Left ventricle myocardium superior (tissue), 1 donor: Measurements from ENCODE around the gene MNX1. TPM values are rescaled to one million over a fixed set of nuclear protein-coding genes. Genes with fewer than 3 reads are reported as not detected.

Experiments used
- ATAC-seq: fragments of 200-7000 bp; cut with Tn5 transposase; one replicate; pipeline ENCODE4 v1.9.1; 2020; ENCODE audit warnings: mild to moderate bottlenecking, moderate library complexity
- DNase-seq: peaks from one replicate; pipeline ENCODE4 v3.0.0-alpha.2; 2020
- intact Hi-C: fragments of 100-400 bp; cut with micrococcal nuclease; formaldehyde crosslinking; loops from one replicate; pipeline ENCODE4 v1.11.0; 2022
- total RNA-seq: library from RNA; stranded (reverse); fragmentation: NEBNext Ultra II Directional; extraction: Animal tissue kit (Norgen Biotek cat#: 25700); gene quantifications from one replicate; pipeline ENCODE4 v1.2.1, GENCODE V29; 2021
- donor health status: DM: no; HTN: yes; CAD: no; lungs with severe emphysema.

MNX1 gene
- total RNA-seq, 1 donor from 2014 or later, result not detected

DNA sequence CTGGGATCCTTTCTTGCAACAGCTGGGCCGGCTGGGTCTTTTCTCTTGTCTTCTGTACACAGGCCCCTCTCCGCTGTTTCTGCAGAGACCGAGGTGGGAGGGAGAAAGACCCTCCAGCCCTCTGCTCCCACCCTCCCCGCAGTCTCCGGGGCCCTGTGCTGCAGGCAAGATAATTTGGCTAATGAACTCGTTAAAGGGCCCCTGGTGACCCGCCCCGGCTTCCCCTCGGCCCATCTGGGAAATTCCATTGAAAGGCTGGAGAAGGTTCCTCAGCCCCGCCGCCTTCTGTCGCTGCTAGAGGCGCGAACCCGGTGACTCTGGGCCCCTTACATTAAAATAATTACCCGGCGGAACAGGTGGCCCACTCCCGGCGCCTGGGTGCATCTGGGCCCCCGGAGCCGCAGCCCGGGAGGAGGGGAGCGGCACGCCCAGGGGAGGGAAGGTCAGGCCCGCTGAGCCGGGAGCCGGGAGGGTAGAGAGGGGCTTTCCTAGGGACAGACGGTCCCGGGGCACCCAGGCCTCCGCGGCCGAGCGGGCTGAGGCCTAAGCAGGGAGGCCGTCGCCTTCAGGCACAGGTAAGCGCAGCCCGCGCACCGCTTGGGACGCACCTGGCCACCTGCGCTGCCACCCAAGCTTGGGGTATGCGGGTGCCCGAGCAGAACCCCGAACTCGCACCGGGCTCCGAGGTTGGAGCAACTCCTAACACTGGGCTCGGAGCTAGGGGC is 7.3 kb upstream of the MNX1 start:
- no peak for DNase-seq
- intact Hi-C loops, result no loop called here
- no peak for ATAC-seq

DNA sequence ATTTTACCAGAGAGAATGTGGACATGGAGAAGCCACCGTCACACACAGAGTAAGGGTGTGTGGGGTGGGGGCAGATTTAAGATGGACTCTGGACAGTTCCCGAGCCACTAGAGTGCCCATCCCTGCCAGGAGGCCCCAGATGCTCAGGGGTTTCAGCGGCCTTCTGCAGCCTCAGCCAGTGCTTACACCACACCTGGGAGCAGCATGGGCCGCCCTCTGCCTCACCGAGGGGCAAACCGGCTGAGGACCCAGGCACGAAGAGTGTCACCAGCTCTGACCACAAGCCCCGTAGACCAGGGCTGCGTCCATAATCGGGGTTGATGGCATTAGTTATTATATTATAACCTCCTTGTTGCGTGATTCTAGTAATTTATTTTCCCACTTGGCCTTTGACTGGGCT is 6.7 kb upstream of the MNX1 start:
- ATAC-seq, result no peak
- intact Hi-C loops, result no loop called here
- DNase-seq, result no peak

DNA sequence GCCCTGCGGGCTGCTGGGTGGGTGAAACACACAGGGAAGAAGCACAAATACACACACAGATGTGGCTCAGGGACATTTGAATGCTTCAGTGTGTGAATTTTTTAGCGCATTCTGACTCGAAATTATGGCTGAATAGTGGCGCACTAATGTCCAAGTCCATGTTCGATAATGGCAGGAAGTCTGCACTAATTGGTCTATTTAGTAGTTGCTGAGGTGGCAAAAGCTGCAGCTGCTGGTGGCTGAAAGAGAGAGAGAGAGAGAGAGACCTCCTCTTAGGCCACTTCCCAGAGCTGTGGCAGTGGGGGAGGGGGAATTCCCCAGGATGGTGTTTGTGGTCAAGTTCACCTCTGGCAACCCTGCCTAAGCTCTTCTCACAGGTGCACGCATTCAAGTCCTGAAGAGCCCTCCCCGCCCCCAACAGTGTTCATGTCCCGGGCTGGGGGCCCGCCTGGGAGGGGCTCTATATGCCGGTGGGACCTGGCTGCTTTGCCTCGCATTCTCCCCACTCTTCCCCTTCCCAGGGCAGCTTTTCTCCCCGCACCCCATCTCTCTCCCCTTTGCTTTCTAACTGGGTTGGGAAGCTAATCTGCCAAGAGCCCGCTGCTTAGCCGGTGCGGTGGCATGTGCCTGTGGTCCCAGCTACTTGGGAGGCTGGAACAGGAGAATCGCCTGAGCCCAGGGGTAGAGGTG is 6.0 kb upstream of the MNX1 start:
- intact Hi-C loops, result no loop called here
- ATAC-seq (no peak), DNase-seq (no peak)

DNA sequence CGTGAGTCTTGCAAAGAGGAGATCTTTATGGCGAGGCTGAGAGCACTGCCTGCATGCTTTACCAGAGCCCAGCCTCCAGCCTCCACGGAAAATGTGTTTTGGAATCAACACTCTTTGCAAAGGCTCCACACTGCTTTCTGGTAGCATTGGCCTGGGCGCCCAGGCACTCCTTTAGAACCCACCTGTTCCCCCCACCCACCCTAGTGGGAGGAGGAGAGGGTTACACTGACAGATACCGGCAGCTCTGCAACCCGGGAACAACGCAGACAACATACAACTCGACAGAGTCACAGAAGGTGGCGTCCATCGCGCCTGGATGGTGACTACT is 5.5 kb upstream of the MNX1 start:
- ATAC-seq (no peak), DNase-seq (no peak)
- intact Hi-C loops, result no loop called here

DNA sequence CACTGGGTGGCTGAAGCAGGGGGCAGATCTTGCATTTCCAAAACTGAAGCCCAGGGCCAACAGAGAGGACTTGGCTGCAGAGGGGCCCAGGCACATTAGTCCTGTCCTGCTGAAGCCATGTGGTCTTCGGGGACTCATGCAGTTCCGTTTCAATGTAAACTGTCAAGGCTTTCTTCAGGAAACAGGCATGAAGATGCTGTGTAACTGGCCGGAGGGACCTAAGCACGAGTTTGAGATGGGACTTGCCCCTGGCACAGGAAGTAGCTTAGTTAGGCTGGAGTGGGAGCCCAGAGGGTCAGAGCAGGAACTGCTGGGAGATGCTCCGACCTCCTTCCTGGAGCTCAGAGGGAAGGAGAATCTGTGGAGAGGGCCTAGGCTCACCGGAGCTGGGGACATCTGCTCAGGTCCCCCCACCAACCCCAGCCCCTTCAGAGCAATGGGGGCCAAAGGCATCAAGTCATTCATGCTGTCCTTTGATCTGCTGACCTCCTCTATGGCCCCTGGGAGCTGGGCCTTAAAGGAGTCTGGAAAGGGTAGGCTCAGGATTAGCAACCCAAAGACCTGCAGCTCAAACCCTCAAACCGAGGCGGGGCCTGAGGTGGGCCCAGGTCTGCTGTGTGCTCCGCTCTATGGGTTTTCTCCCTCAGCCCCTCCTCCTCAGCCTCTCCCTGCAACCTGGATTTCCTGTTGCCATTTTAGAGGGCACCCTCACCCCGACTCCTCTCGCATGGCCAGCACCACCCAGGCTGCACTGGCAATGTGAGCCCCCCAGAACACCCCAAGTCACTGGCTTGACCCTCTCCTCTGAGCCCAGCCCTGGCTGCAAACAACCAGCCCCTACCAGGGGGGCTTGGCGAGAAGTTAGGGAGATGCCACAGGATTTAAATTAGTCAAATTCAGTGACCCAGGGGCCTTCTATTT is 4.4 kb upstream of the MNX1 start:
- intact Hi-C loops, result no loop called here
- ATAC-seq, result no peak
- no peak for DNase-seq

DNA sequence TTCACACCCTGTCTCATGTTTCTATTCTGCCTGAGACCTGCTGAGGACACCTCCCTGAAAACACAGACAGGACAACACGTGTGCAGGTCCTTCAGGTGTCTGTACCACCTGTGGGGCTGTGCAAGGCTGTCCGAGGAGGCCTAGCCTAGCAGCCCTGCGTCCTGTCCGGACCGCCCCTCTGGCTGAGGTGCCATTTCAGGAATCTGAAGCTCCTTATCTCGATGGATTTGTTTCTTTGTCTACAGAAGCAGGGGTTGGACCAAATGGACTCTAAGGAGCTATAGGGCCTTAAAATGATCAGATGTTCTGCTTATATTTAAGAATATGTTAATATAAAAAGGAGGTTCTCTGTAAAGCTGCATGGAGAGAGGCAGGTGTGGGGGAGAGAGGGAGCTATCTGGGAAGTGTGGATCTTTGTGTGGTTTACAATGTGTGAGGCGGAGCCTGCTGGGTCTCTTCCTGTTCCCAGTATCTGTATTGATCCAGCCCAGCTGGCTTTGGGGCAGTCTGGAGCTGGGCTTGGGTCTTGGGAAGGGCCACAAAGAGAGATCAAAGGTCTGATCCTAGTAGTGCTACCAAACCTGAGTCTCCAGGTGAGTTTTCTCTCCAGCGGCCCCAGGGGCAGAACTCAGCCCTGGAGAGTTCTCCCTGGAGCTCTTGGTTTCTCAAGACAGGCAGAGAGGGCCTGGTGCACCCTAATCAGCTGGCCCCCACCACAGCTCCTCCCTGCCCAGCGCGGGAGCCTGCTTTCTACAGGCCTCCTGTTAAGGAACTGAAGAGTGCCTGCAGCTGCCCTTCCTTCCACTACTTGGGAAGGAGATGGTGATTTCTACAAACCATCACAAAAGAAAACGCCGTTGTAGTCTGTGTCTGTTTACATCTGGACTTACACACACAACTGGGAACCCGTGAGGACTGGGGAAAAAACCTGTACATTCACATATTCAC is 3.4 kb upstream of the MNX1 start:
- ATAC-seq (no peak), DNase-seq (no peak)
- intact Hi-C loops, result no loop called here

DNA sequence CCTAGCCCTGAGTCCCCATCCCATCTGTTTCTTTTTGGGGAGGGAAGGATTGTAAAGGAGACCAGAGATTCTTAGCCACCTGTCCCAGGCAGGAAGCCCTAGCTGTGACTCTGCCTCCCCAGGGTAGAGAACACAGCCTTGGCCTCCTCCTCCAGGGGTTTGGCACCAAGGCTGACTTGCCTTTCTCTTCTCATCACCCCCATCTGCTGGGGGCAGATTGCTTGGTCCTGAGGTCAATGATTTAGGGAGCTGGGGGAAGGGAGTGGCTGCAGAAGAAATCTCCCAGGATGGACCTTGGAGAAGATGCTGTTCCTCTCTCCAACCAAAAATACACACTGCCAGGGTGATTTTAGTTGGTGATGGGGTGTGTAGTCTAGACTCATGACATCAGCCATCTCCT is 2.6 kb upstream of the MNX1 start:
- intact Hi-C loops, result no loop called here
- DNase-seq, result no peak

DNA sequence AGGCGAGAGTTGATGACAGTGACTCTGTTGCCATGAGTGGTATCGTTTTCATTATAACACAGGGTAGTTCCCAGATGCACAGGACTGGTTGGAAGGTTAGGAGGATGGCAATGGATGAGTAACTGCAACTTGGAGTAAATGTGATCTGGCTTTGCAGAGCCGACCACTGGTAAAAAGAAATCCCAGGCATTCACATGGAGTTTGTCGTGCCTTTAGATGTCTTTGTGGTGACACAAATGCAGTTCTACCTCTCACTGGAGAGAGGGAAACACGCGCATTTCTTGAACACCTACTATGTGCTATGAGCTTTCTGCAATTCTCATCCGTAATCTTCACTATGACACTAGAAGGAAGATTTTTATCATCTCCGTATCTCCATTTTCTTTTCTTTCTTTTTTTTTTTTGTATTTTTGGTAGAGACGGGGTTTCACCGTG is 1.7 kb upstream of the MNX1 start:
- intact Hi-C loops, result no loop called here
- no peak for ATAC-seq
- DNase-seq, result no peak

More for the DNA sequence above, 2.6 kb upstream of the MNX1 start:
- no peak for ATAC-seq

DNA sequence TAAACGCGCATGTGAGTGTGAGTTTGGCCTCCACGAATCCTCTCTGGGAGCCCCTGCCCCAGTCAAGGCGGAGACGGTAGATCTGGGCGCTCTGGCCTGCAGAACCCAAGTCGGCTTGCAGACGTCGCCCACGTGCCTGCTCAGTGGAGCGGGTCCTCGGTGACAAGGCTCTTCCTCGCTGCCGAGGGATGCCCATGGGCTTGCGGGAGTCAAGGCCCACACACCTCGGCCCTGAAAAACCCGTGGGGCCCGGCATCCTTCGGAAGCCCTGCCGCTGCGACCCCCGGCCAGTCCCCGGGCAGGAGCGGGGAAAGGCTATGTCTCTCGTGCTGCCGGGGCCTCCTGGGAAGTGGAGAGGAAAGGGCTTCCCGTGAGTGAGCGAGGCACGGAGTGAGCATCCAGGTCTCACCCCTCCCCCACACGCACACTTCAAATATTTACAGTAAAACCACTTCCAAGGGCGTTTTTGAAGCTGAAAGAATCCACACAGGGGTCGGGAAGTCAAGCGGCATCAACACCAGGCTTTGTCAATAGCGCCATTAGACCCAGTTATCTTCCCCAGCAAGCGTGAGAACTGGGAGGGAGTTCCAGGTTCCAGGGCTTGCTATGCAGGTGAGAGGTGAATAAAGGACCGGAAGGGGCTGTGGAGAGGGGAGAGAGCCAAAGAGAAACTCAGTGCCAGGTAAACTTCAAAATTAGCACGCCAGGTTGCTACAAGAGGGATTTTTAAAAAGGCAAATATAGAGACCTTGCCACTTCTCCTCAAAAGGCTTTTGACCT is 1.1 kb upstream of the MNX1 start:
- intact Hi-C loops, result no loop called here
- no peak for ATAC-seq
- no peak for DNase-seq

DNA sequence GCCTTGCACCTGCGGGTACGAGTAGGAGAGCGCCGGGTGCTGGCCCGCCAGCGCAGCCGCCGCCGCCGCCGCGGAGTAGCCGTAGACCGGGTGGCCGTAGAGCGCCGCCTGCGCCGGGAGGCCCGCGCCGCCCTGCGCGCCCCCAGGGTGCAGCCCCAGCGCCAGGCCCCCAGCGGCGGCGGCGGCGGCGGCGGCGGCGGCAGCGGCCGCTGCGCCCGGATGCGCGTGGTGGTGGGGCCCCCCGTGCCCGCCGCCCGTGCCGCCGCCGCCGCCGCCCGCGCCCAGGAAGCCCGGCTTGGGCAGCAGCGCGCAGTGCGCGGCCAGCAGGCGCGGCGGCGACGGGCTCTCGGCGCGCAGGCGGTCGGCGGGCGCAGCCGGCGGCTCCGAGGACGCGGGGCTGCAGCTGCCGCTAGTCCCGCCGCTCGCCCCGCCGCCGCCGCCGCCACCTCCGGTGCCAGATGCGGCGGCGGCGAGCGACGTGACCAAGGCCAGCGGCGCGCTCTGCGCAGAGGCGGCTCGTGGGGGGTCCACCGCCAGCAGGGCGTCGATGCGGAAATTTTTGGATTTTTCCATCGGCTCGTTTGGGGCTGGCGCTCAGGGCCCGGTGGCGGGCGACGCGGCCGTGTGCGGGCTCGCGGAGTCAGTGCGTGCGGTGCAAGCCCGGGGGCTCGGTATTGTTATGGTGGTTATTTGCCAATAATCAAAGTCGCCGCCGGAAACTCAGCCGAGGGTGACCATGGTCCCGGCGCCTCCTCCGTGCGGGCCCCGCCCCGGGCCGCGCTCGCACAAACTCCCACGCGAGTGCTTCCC is 480 bp downstream of the MNX1 start:
- DNase-seq (no peak), ATAC-seq (no peak)
- intact Hi-C loops, result no loop called here

DNA sequence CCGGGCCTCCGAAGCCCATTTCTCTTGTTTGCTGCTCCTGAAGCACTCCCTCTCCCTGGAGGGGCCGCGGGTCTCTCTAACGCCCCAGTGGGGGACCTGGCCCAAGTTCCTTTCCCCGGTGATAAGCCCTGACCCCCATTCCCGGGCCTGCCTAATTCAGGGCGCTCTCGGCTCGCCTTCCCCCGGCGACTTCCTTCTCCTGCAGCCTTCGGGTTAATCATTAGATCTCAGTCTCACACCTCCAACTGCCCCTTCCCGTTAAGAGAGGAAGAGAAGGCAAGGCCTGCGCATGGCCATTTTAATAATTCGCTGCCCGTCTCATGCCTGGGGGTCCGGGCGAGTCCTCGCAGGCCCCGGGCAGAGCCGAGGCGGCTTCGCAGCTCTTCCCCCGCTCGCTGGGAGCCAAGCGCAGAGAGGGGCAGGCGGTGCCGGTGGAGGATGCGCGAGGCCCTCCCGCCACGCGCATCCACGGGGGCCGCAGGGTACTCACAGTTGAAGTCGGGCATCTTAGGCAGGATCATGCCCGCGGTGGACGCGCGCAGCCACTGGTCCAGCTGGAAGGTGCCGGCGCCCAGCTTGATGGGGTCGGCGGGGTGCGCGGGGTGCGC is 1.2 kb downstream of the MNX1 start:
- ATAC-seq (no peak), DNase-seq (no peak)
- intact Hi-C loops, result no loop called here

DNA sequence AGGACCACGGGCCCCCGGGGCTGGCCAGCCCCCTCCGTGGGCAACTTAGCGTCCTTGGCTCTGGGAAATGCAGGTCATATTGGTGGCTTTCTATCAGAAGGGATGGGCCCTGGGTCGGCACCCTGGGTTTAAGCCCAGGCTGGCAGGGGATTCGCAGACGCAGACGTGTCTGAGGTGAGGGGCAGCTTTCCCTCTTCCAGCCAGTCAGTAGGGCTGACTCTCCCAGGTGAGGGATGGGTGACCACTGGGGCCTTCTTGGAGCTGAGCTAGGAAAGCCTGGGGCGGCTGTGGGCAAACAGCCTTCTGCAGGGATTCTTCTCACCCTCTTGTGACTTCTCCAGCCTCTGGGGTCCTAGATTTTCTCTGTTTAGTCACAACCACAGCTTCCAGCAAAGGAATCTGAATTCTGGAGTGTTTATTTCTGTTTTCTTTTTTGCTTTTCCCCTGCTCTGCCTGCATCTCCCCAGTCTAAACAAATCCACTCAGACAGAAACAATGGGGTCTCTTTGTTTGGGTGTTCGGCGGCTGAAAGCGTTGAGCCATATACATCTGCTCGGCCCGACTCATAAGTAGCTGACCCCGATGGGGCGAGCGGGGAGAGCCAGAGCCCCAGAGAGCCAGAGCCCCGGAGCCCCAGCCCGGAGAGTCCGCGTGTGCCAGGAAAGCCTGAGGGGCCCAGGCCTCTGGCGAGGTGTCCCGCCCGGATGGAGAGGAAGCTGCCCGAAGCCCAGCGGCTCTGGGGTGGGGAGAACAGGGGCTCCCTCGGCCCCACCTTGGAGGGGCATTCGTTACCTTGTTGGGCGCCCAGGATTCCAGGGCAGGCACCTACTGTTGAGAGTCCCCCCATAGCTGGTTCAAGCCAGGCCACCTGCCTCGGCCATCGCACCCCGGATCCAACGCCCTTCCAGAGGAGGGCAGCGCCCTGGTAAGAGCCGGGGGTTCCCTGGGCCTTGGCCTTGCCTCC is 2.0 kb downstream of the MNX1 start:
- intact Hi-C loops, result no loop called here
- DNase-seq (no peak), ATAC-seq (no peak)

DNA sequence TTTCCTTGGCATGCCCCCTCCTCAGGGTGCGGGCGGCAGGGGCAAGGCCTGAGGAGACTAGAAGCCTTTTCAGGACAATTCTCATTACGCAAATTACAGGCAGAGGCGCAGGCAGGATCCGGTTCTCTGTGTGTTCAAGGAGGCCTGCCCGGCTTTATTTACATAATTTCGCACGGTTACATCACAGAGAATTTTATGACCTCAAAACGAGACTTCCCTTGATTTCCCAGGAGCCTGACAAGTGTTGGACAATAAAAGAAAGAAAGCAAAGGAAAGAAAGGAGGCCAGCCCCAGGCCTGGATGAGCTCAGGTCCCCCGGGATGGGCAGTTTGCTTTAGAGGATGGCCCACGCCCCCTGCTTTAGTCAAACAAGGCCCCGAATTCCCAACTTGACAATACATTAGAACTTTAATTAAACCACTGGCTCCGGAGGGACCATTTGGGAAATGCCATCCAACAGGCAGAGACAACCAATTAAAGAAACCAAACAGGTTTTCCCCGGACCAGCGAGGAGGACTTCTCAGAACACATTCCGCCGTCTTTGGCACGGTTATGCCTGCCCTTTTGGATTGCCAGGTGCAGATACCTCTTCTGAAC is 2.9 kb downstream of the MNX1 start:
- no peak for ATAC-seq
- intact Hi-C loops, result no loop called here
- no peak for DNase-seq

DNA sequence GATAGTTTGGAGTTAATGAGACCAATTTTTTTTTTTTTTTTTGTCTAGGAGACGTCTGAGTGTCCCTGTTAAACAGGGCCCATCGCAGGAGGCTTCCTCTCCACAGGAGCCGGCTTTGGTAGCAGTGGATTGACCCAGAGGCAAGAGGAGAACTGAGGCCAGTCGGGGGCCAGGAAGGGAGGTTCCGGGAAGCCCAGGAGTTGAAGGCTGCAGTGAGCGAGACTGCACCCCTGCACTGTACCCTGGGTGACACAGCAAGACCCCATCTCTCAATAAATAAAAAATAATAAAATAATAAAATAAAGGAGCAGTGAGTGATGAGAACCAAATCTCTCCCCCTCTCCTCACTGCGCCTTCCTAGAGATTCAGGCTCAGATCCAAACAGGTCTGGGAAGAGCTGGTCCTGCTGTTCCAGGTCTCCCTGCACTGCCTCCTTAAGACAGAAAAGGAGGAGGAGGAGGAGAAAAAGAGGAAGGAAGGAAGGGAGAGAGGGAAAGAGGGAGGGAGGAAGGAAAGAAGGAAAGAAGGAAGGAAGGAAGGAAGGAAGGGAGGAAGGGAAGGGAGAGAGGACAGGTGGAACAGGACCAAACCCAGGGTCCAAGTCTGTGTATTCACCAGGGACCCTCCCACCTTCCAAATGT is 3.5 kb downstream of the MNX1 start:
- DNase-seq, result no peak
- ATAC-seq, result no peak
- intact Hi-C loops, result no loop called here

DNA sequence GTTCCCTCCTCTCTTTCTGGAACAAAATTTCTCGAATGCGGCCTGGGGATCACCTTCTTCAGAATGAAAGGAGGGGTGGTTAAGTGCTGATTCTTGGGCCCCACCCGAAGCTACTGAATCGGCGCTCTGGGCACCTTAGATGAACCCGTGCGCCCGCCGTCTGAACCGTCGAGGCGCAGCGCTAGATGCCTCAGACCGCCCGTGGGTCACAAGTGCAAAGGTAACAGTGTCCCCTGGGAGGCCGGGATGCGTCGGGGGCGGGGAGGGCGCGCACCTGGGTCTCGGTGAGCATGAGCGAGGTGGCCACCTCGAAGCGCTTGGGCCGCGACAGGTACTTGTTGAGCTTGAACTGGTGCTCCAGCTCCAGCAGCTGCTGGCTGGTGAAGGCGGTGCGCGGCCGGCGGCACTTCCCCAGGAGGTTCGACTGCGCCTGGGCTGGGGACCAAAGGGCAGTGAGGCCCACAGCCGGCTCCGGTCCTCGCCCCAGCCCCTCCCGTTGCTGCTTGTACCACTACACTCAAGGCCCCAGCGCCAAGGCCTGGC is 4.2 kb downstream of the MNX1 start:
- intact Hi-C loops, result no loop called here
- no peak for ATAC-seq
- DNase-seq, result no peak
